ENCODE data around the gene RRAS. TPM values are rescaled to one million over a fixed set of nuclear protein-coding genes. Genes with fewer than 3 reads are reported as not detected.

The RRAS gene
- total RNA-seq (2014; rRNA removed; shearing (Covaris generic)): 23.5 and 26.7 TPM in 2 replicates
- polyA plus RNA-seq (2015; cell fraction: cytosol; rRNA removed): 115 and 130 TPM in 2 replicates
- polyA plus RNA-seq (2015; cell fraction: nucleus; rRNA removed): 79.7 and 87.0 TPM in 2 replicates

- DNase-seq (ENCODE audit: low read depth): peak; percentile 100
Observed at GRCh38 chr19:49640113-49640898, at the start of gene RRAS. Gene RRAS (minus strand): TSS chr19:49640143. CDS start chr19:49640098, 45 bp downstream.

- no peak for DNase-seq (ENCODE audit: low read depth)
Observed at GRCh38 chr19:49689133-49690078, 49.5 kb upstream of the RRAS start, which contains the start of gene ADM5. Gene ADM5 (plus strand): TSS chr19:49689594. CDS start chr19:49689838, 244 bp downstream.

- DNase-seq (ENCODE audit: low read depth): no peak
Observed at GRCh38 chr19:49688531-49689132, 48.7 kb upstream of the RRAS start.

GRCh38 chr19:49687566-49688316 lies 47.8 kb upstream of the RRAS start:
- DNase-seq (ENCODE audit: low read depth): no peak

GRCh38 chr19:49687150-49687549 lies 47.2 kb upstream of the RRAS start:
- no peak for DNase-seq (ENCODE audit: low read depth)

GRCh38 chr19:49686503-49687088 lies 46.7 kb upstream of the RRAS start:
- no peak for DNase-seq (ENCODE audit: low read depth)

- DNase-seq (ENCODE audit: low read depth): no peak
Observed at GRCh38 chr19:49685845-49686332, 45.9 kb upstream of the RRAS start.

GRCh38 chr19:49684983-49685553 lies 45.1 kb upstream of the RRAS start:
- DNase-seq (ENCODE audit: low read depth): no peak

GRCh38 chr19:49684251-49684982 lies 44.5 kb upstream of the RRAS start:
- no peak for DNase-seq (ENCODE audit: low read depth)

- no peak for DNase-seq (ENCODE audit: low read depth)
Observed at GRCh38 chr19:49683814-49684250, 43.9 kb upstream of the RRAS start.

GRCh38 chr19:49682274-49682673 lies 42.3 kb upstream of the RRAS start:
- DNase-seq (ENCODE audit: low read depth): no peak

GRCh38 chr19:49681830-49682229 lies 41.9 kb upstream of the RRAS start:
- DNase-seq (ENCODE audit: low read depth): no peak

GRCh38 chr19:49680421-49681351 lies 40.7 kb upstream of the RRAS start:
- DNase-seq (ENCODE audit: low read depth): peak; percentile 84

GRCh38 chr19:49679771-49680413 lies 39.9 kb upstream of the RRAS start:
- no peak for DNase-seq (ENCODE audit: low read depth)

- no peak for DNase-seq (ENCODE audit: low read depth)
Observed at GRCh38 chr19:49678985-49679770, 39.2 kb upstream of the RRAS start.

GRCh38 chr19:49677901-49678674 lies 38.1 kb upstream of the RRAS start:
- DNase-seq (ENCODE audit: low read depth): peak; percentile 71
